ENCODE data around the gene RP9. TPM values are rescaled to one million over a fixed set of nuclear protein-coding genes. Genes with fewer than 3 reads are reported as not detected.

Gene RP9
- total RNA-seq, result 10.1 TPM

GRCh38 chr7:33109005-33109757, at the start of gene RP9:
Gene RP9, minus strand, starts transcription at chr7:33109404. Its CDS starts 32 bp downstream, at chr7:33109372.

DNA sequence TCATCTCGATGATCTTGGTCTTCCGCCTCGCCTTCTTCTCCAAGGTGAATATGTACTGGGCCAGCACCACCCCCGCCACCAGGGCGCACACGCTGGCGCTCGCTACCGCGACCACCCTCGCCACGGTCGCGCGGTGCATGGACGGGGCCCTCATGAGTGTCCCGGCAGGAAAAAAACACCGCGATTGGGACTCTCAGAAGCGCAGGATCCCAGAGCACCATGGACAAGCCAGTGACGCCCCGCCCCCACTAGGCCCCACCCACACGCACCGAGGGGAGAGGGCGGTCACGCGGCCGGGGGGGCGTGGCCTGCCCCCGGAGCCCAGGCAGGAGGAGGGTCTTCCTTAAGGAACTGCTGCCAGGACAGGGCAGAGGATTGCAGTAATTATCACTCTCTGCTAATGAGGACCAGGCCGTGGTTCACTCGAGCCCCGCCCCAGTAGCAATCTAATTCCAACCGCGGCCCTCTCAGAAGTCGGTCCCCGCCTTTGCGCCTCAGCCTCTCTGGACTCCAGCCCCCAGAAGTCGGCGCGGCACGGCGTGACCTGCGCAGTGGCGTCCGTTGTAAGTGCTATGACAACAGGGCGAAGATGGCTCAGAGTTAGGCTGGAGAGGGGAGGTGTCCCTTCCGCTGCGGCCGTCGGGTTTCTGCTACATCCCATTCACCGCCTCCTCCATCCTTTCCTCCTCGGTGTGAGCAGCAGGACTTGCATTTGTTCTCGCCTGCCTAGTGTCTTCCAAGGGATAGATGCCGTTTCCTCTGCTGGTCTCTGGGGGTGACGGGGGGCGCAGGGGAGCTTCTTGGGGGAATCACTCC, 20.0 kb upstream of the RP9 start, which contains the start of gene BBS9:
BBS9 (plus strand) TSS at position 575 of the 816 bp plus-strand sequence. CDS start 16,689 bp downstream, outside the sequence.

GRCh38 chr7:33062023-33062781, 47.0 kb downstream of the RP9 start, which contains the start of gene NT5C3A:
Gene NT5C3A, minus strand, starts transcription at chr7:33062776. Its CDS starts 71 bp downstream, at chr7:33062705.

Small RNAs within 50 kb of the gene (small RNA-seq; reads per million reads assigned to genes)
- gene AC074338.1 (not detected), gene RN7SL505P (not detected)

Other genes with a start within 250 kb of the RP9 start
- 84.2 TPM for gene KBTBD2, start 217.6 kb downstream of the RP9 start, total RNA-seq
- 62.7 TPM for gene FKBP9, start 152.0 kb downstream of the RP9 start, total RNA-seq
- 62.5 TPM for gene NT5C3A, start 46.6 kb downstream of the RP9 start, total RNA-seq
- 91.6 TPM for gene BBS9, start 20.2 kb upstream of the RP9 start, total RNA-seq